Astrocyte of the spinal cord (primary cell): ENCODE measurements around the gene HMGN5.

ENCODE experiments used
- DNase-seq: peaks from one replicate; pipeline ENCODE4 v3.0.0; 2011; ENCODE audit warnings: low read depth, low spot score
- H3K4me3 ChIP-seq: 2 replicates; pipeline ENCODE4 v1.5.1; 2011; ENCODE audit warnings: low read depth, mild to moderate bottlenecking, low read length, moderate library complexity
- in situ Hi-C: cut with HindIII; loops from 2 replicates; pipeline ENCODE4 v1.10.0; 2017; ENCODE audit warnings: low sequenced_read_pairs
- TF ChIP-seq, protein P1 (sequence below): IDR thresholded peaks from 2 replicates; pipeline ENCODE4 v1.5.1; 2012; ENCODE audit warnings: low read depth, mild to moderate bottlenecking, low read length, inconsistent platforms

The HMGN5 gene, protein sequence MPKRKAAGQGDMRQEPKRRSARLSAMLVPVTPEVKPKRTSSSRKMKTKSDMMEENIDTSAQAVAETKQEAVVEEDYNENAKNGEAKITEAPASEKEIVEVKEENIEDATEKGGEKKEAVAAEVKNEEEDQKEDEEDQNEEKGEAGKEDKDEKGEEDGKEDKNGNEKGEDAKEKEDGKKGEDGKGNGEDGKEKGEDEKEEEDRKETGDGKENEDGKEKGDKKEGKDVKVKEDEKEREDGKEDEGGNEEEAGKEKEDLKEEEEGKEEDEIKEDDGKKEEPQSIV

DNA sequence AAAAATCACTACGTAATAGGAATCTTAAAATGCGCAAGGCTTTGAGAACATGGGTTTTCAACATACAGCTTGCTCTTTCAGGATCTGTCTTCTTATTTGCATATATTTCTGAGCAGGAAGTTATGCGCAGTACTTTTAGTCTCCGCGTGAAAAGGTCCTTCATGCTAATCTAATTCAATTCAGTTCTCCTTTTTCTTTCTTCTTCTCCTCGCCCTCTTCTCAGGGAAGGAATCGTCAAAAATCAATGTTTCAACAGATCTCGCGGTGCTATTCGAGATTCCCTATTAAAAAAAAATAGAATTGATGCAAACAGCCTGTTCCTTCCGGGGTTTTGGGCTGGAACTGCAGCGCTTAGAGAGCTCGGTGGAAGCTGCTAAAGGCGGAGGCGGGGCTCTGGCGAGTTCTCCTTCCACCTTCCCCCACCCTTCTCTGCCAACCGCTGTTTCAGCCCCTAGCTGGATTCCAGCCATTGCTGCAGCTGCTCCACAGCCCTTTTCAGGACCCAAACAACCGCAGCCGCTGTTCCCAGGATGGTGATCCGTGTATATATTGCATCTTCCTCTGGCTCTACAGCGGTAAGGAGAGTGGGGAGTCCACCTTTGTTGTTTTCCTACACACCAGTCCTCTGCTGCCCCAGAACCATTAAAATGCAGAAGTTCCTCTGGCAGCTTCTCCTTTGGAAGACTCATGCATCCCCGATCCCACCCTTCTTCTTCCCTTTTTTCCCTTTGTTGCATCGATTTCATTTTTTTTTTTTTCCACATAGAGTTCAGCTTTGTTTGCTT is at the start of gene HMGN5, which contains the start of gene SH3BGRL:
HMGN5 (minus strand) TSS at position 243 of the 785 bp plus-strand sequence. CDS start 80,364 bp downstream, outside the sequence.
SH3BGRL (plus strand) TSS at position 432 of the 785 bp plus-strand sequence; CDS start at position 531, 99 bp downstream.
- DNase-seq = peak; percentile 91
- TF ChIP-seq, protein P1, sequence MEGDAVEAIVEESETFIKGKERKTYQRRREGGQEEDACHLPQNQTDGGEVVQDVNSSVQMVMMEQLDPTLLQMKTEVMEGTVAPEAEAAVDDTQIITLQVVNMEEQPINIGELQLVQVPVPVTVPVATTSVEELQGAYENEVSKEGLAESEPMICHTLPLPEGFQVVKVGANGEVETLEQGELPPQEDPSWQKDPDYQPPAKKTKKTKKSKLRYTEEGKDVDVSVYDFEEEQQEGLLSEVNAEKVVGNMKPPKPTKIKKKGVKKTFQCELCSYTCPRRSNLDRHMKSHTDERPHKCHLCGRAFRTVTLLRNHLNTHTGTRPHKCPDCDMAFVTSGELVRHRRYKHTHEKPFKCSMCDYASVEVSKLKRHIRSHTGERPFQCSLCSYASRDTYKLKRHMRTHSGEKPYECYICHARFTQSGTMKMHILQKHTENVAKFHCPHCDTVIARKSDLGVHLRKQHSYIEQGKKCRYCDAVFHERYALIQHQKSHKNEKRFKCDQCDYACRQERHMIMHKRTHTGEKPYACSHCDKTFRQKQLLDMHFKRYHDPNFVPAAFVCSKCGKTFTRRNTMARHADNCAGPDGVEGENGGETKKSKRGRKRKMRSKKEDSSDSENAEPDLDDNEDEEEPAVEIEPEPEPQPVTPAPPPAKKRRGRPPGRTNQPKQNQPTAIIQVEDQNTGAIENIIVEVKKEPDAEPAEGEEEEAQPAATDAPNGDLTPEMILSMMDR = no peak
- peak within 1 kb of the TSS; percentile 53 for H3K4me3 ChIP-seq
- in situ Hi-C loops = no loop called here

DNA sequence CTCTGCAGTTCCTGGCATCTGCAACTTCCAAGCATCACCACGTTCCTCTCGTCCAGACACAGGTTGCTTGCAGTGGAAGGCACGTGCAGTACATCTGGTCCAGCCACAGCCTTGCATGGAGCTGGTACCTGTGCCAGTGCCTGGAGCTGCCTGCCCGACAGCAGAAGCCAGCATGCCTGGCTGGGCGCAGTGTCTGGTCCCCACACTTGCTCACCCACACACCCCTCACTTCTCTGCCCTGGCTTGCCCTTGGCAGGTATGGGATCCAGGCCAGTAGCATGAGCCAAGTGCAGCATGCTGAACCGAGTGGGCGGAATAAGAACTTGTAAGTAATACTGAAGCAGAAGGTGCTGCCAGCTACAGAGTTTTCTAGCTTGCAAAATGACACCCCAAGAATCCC is 40.0 kb upstream of the HMGN5 start:
- no peak overlapping the region for H3K4me3 ChIP-seq
- in situ Hi-C loops = no loop called here
- no peak for DNase-seq
- TF ChIP-seq, protein P1 = no peak

DNA sequence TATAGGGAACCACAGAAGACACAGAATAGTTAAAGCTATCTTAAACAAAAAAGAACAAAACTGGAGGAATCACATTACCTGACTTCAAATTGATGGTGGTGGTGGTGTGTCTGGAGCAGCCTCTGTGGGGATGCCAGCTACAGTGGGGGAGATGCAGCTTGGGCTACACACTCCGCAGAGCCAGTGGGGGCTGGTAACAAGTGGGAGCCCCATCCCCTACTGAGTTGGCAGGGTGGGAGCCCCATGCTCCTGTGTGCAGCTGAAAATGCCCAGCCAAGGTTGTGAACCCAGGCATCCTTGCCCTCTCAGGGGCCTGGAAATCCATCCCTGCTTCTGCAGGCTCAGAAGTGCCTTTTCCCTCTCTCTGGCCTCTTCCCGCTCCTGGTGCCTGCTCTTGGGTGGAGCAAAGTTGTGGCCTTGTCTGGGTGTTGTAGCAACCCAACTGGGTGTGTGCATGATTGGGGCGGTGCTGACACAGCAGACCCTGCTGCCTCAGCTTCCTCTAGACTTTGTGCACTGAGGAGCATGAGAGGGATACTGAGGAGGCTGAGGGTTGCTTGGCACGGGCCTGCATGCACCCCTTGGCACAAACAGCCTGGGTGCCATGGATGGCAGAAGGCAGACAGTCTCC is 39.1 kb upstream of the HMGN5 start:
- TF ChIP-seq, protein P1 = no peak
- no peak for DNase-seq
- no peak overlapping the region for H3K4me3 ChIP-seq
- in situ Hi-C loops = no loop called here

DNA sequence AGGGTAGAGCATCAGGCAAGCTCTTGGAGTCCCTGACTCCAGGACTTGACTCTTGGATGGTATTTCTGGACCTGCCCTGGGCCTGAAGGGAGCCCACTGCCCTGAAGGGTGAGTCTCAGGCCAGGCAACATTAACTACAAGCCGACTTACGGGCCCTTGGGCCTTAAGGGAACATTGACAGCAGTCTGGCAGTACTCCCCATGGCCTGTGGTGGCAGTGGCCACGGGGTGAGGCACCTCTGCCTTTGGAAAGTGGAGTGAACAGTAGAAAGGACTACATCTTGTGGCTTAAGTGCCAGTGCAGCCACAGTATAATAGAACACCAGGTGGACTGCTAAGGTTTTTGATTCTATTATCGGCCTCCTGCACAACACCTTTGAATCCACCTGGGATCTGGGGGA is 36.5 kb upstream of the HMGN5 start:
- in situ Hi-C loops = no loop called here
- no peak overlapping the region for H3K4me3 ChIP-seq
- no peak for DNase-seq
- TF ChIP-seq, protein P1 = no peak

DNA sequence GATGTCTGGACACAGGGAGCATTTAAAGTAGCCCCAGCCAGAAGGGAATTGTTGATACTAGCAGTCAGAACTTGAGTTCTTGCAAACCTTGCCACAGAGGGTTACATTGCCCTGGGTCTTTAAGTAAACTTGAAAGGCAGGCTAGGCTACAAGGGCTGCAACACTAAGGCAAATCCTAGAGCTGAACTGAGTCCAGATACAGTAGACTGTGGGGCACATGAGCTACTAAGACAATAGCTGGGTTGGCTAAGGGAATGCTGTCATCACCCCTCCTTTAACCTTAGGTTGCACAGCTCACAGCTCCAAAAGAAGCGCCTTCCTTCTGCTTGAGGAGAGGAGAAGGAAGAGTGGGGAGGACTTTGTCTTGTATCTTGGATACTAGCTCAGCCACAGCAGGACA is 35.8 kb upstream of the HMGN5 start:
- no peak for DNase-seq
- no peak overlapping the region for H3K4me3 ChIP-seq
- in situ Hi-C loops = no loop called here
- TF ChIP-seq, protein P1 = no peak

DNA sequence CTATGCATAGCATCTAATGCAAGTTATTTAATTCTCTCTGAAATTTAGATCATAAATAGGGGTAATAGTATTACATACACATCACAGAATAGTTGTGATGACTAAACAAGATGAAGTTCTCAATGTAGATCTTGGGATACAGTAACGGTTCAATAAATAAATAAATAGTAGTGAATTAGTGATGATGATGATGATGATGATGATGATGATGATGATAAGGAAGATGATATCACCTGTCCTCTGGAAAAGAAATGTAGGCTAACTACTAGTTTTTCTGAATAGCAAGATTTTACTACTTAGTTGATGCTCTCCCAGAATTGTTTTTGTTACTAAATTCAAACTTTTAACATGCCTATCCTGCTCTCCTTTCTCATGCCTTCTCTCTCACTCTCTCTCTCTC is 30.5 kb upstream of the HMGN5 start:
- in situ Hi-C loops = no loop called here
- DNase-seq = no peak
- no peak overlapping the region for H3K4me3 ChIP-seq
- TF ChIP-seq, protein P1 = no peak
